Measurements from ENCODE around the gene BPNT1. TPM values are rescaled to one million over a fixed set of nuclear protein-coding genes. Genes with fewer than 3 reads are reported as not detected.
A peak's percentile ranks its signal among the peaks of the same experiment; 100 is the strongest.

The BPNT1 gene
- total and polyA plus RNA-seq, 2 of the 13 experiments (the other 11 are each of a cell fraction or from before 2014, with no cell fraction given) = 35.2 to 43.9 TPM

DNA sequence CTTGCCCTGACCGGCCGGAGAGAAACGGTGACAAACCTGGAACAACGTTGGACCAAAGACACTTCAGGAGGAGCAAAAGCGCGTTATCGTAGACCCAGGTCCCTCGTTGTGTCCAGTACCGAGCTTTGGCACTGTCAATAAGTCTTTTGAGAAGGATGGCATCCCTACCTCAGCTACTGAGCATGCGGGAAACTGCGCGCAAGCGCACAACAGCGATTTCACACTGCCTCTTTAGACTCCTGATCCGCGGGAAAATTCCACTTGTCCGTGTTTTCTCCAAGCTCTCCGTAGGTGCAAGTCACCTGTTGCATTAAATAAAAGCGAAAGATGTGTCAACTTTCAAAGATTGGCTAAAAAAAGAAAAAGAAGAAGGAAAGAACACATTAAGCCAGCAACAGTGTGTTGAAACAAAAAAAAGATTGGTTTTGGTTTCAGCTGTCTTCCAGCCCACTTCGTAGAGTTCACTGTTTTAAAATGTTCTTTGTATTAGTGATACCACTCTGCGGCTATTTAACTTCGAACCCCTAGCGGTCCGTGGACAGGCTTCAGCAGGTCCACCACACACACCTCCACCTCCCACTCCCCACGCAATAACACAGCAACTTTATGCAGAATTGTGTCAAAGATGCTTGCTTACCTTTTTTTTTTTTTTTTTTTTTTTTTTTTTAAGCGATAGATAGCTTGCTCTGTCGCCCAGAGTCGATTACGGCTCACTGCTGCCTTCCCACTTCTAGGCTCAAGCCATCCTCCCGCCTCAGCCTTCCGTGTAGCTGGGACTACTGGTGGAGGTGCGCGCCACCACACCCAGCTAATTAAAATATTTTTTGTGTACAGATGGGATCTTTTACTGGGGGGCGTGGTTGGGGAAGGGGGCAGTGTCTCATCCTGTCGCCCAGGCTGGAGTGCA is at the start of gene BPNT1 (continued):
- TF ChIP-seq, protein P1, sequence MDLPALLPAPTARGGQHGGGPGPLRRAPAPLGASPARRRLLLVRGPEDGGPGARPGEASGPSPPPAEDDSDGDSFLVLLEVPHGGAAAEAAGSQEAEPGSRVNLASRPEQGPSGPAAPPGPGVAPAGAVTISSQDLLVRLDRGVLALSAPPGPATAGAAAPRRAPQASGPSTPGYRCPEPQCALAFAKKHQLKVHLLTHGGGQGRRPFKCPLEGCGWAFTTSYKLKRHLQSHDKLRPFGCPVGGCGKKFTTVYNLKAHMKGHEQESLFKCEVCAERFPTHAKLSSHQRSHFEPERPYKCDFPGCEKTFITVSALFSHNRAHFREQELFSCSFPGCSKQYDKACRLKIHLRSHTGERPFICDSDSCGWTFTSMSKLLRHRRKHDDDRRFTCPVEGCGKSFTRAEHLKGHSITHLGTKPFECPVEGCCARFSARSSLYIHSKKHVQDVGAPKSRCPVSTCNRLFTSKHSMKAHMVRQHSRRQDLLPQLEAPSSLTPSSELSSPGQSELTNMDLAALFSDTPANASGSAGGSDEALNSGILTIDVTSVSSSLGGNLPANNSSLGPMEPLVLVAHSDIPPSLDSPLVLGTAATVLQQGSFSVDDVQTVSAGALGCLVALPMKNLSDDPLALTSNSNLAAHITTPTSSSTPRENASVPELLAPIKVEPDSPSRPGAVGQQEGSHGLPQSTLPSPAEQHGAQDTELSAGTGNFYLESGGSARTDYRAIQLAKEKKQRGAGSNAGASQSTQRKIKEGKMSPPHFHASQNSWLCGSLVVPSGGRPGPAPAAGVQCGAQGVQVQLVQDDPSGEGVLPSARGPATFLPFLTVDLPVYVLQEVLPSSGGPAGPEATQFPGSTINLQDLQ (CRISPR knock-in tag; IDR thresholded peaks at IDR 0.05) = no peak
- TF ChIP-seq SAP130 (CRISPR knock-in tag; IDR thresholded peaks at IDR 0.05; ENCODE audit: low read depth) (peak; percentile 90), NAIF1 (CRISPR knock-in tag; IDR thresholded peaks at IDR 0.05; ENCODE audit: borderline replicate concordance) (no peak; the same call in 1 of the 2 replicates), RFXANK (CRISPR knock-in tag; IDR thresholded peaks at IDR 0.05) (no peak; the same call in 1 of the 2 replicates), ZNF75D (CRISPR knock-in tag; IDR thresholded peaks at IDR 0.05; ENCODE audit: borderline replicate concordance) (no peak), GFI1 (CRISPR knock-in tag; IDR thresholded peaks at IDR 0.05; ENCODE audit: borderline replicate concordance) (no peak), ZBTB8A (CRISPR knock-in tag; IDR thresholded peaks at IDR 0.05; ENCODE audit: borderline replicate concordance, low read depth) (no peak), ZNF773 (CRISPR knock-in tag; IDR thresholded peaks at IDR 0.05; ENCODE audit: borderline replicate concordance) (no peak), ZBTB21 (CRISPR knock-in tag; IDR thresholded peaks at IDR 0.05) (0 out of 2 replicates have a peak, but pooled peaks have one; percentile 13), RFX3 (CRISPR knock-in tag; IDR thresholded peaks at IDR 0.05) (no peak), ZSCAN30 (CRISPR knock-in tag; IDR thresholded peaks at IDR 0.05) (no peak), ZFP41 (CRISPR knock-in tag; IDR thresholded peaks at IDR 0.05; ENCODE audit: borderline replicate concordance) (no peak), ARID2 (CRISPR knock-in tag; IDR thresholded peaks at IDR 0.05; ENCODE audit: borderline replicate concordance) (no peak), NCOA1 (CRISPR knock-in tag; IDR thresholded peaks at IDR 0.05) (no peak), XBP1 (CRISPR knock-in tag; IDR thresholded peaks at IDR 0.05) (0 out of 2 replicates have a peak, but pooled peaks have one; percentile 52), ZNF580 (CRISPR knock-in tag; IDR thresholded peaks at IDR 0.05; ENCODE audit: borderline replicate concordance, low read depth) (no peak; the same call in 1 of the 2 replicates), NFE2L1 (CRISPR knock-in tag; IDR thresholded peaks at IDR 0.05; ENCODE audit: borderline replicate concordance) (no peak), NCOA5 (CRISPR knock-in tag; IDR thresholded peaks at IDR 0.05) (0 out of 2 replicates have a peak, but pooled peaks have one; percentile 33), DPF2 (CRISPR knock-in tag; IDR thresholded peaks at IDR 0.05; ENCODE audit: borderline replicate concordance, low read depth) (no peak), TFAP4 (IDR thresholded peaks at IDR 0.05; ENCODE audit: borderline replicate concordance, low read depth) (peak; percentile 83), ZNF496 (CRISPR knock-in tag; IDR thresholded peaks at IDR 0.05; ENCODE audit: insufficient replicate concordance) (no peak), TCF7 (IDR thresholded peaks at IDR 0.05; ENCODE audit: low read depth) (no peak), ZFYVE20 (CRISPR knock-in tag; IDR thresholded peaks at IDR 0.05; ENCODE audit: borderline replicate concordance, low read depth) (no peak), NFRKB (IDR thresholded peaks at IDR 0.05) (no peak), TAF1 (CRISPR knock-in tag; IDR thresholded peaks at IDR 0.05) (peak; percentile 79)
- TF ChIP-seq, protein P2, sequence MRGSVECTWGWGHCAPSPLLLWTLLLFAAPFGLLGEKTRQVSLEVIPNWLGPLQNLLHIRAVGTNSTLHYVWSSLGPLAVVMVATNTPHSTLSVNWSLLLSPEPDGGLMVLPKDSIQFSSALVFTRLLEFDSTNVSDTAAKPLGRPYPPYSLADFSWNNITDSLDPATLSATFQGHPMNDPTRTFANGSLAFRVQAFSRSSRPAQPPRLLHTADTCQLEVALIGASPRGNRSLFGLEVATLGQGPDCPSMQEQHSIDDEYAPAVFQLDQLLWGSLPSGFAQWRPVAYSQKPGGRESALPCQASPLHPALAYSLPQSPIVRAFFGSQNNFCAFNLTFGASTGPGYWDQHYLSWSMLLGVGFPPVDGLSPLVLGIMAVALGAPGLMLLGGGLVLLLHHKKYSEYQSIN (CRISPR knock-in tag; IDR thresholded peaks at IDR 0.05; ENCODE audit: borderline replicate concordance) = no peak

Measured in HepG2 (cell line).